Epithelial cell of esophagus (primary cell): ENCODE measurements around the gene CALU.

Experiments used
- DNase-seq: peaks from one replicate; pipeline ENCODE4 v3.0.0; 2010; ENCODE audit warnings: low read depth
- H3K4me3 ChIP-seq: 2 replicates; pipeline ENCODE4 v1.5.1; 2011; ENCODE audit warnings: mild to moderate bottlenecking, low read length, control low read depth
- CTCF ChIP-seq: IDR thresholded peaks from 2 replicates; pipeline ENCODE4 v1.5.1; 2011; ENCODE audit warnings: low read depth, mild to moderate bottlenecking, low read length, control low read depth, inconsistent platforms; ENCODE audit not compliant: insufficient read depth; ENCODE audit errors: missing control alignments

CALU gene

GRCh38 chr7:128800567-128800966, 61.4 kb downstream of the CALU start:
- DNase-seq, result no peak
- no peak for TF ChIP-seq CTCF
- no peak overlapping the region for H3K4me3 ChIP-seq

- DNase-seq, result no peak
- TF ChIP-seq CTCF, result no peak
- H3K4me3 ChIP-seq, result no peak overlapping the region
Observed at GRCh38 chr7:128801003-128801402, 61.8 kb downstream of the CALU start.

GRCh38 chr7:128801667-128802418, 62.7 kb downstream of the CALU start:
- DNase-seq, result no peak
- TF ChIP-seq CTCF, result no peak
- no peak overlapping the region for H3K4me3 ChIP-seq

- DNase-seq, result no peak
Observed at GRCh38 chr7:128804484-128804883, 65.3 kb downstream of the CALU start.

GRCh38 chr7:128805225-128805624, 66.1 kb downstream of the CALU start:
- TF ChIP-seq CTCF, result no peak
- no peak overlapping the region for H3K4me3 ChIP-seq
- DNase-seq, result no peak

More at GRCh38 chr7:128804484-128804883, 65.3 kb downstream of the CALU start:
- no peak for TF ChIP-seq CTCF
- H3K4me3 ChIP-seq, result no peak overlapping the region

GRCh38 chr7:128807191-128807590, 68.0 kb downstream of the CALU start:
- TF ChIP-seq CTCF, result no peak
- no peak for DNase-seq
- H3K4me3 ChIP-seq, result no peak overlapping the region

GRCh38 chr7:128809363-128809762, 70.2 kb downstream of the CALU start:
- DNase-seq, result no peak
- no peak overlapping the region for H3K4me3 ChIP-seq
- TF ChIP-seq CTCF, result no peak
